ENCODE results near the gene SYT7. TPM values are rescaled to one million over a fixed set of nuclear protein-coding genes. Genes with fewer than 3 reads are reported as not detected.

Gene SYT7
- total and polyA plus RNA-seq, 9 donors: 0.24 to 4.9 (median 1.7) TPM

DNA sequence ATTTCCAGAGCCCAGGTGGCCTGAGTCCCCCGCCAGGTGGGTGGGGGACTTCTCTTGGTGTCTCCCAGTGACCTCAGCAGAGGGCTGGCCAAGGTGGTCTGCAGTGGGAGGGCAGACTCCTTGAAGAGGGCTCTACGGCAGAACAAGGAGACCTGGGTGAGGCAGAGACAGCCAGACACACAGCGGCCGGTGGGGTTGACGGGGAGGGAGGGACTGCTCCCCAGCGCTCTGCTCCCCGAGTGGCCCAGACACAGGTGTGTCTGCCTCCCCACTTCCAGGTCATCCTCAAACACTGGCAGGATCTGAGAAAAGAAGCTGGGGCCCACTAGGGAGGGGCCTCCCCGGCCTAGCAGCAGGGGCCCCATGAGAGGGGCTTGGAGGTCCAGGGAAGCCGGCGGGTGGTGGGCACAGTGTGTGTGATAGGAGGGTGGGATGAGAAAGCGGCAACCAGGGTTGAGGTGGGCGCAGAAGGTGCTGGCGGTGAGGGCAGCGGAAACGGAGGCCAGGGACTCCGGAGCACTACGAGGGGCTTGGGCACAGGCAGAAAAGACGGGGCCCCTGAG lies 30.1 kb downstream of the SYT7 start:
- Histone ChIP-seq H3K4me1 (ENCODE audit: insufficient read depth) (peaks cover 1% of the 10 kb centered on the region), H3K9me3 (no peaks in the 10 kb centered on the region), H3K4me3 (no peak overlapping the region), H3K27me3 (no peaks in the 10 kb centered on the region), H3K36me3 (no peaks in the 10 kb centered on the region), H3K27ac (no peak overlapping the region)
- intact Hi-C loops (cut with DNase I): no loop called here
- TF ChIP-seq EP300 (IDR thresholded peaks at IDR 0.05) (no peak), CTCF (IDR thresholded peaks at IDR 0.05) (no peak), POLR2A (IDR thresholded peaks at IDR 0.05) (no peak)
- WGBS, 3 donors: 90 to 92% (median 91%) methylated on average over 17 to 18 of the region's 18 CpGs
- DNase-seq: no peak

DNA sequence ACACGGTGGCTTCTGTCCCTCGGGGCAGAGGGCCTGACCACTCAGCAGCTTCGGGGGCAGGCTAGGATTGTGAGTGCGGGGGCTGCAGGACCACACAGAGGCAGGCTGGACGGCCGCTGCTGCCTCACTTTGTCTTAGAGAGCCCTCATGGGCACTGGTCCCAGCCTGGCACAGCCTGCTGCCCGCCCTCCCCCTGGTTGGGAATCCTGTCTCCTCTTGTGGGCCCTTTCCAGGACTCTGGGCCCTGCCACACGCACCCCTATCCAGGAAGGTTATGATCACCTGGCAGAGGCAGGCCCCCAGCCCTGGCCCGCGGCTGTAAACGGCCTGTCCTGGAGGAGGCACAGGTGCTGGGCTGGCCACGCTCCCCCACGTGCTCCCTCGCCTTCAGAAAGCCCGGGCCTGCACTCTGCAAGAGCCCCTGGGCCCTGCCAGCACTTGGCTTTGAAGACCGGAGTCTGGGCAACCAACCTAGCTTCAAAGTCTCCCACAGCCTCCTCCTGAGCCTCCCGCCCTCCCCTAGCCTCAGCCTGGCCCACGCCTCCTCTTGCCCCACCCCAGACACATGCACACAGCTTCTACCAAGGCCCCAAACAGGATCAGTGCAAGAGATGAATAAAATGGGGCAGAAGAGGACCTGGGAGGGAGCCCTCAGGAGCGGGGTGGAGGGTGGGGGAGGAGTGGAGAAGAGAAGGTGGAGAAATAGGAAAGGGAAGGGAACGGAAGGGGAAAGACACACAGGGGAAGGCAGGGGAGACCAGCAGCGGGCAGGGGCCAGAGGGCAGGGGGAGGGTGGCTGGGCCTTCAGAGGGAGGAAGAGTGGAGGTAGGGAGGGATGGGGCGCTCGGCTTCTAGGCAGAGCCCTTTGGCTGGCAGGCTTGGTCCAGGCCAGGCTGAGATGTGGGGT lies 31.0 kb downstream of the SYT7 start:
- no peak overlapping the region for H3K4me3 ChIP-seq
- no peaks in the 10 kb centered on the region for H3K4me1 ChIP-seq (ENCODE audit: insufficient read depth)
- no peaks in the 10 kb centered on the region for H3K36me3 ChIP-seq
- no peaks in the 10 kb centered on the region for H3K27me3 ChIP-seq
- intact Hi-C loops (cut with DNase I): loop anchor here in 1 of 4 donors (10.0 kb wide), 1 partner anchor 75 kb away; no protein-coding TSS in a partner anchor
- 74 to 81% (median 77%) methylated on average over 23 of the region's 23 CpGs for WGBS, 3 donors
- H3K27ac ChIP-seq: no peak overlapping the region
- H3K9me3 ChIP-seq: no peaks in the 10 kb centered on the region
- DNase-seq: no peak
- TF ChIP-seq POLR2A (IDR thresholded peaks at IDR 0.05): no peak
- TF ChIP-seq EP300 (IDR thresholded peaks at IDR 0.05): no peak
- TF ChIP-seq CTCF (IDR thresholded peaks at IDR 0.05): no peak

GRCh38 chr11:61549177-61549576 lies 31.7 kb downstream of the SYT7 start:
- intact Hi-C loops (cut with DNase I): loop anchor here in 1 of 4 donors (10.0 kb wide), 1 partner anchor 76 kb away; no protein-coding TSS in a partner anchor
- Histone ChIP-seq H3K27me3 (no peaks in the 10 kb centered on the region), H3K4me3 (no peak overlapping the region), H3K27ac (no peak overlapping the region), H3K9me3 (no peaks in the 10 kb centered on the region), H3K4me1 (ENCODE audit: insufficient read depth) (no peaks in the 10 kb centered on the region), H3K36me3 (no peaks in the 10 kb centered on the region)
- 75 to 79% (median 75%) methylated on average over 8 of the region's 8 CpGs for WGBS, 3 donors
- DNase-seq: no peak
- TF ChIP-seq EP300 (IDR thresholded peaks at IDR 0.05) (no peak), CTCF (IDR thresholded peaks at IDR 0.05) (no peak), POLR2A (IDR thresholded peaks at IDR 0.05) (no peak)

- Histone ChIP-seq H3K9me3 (no peaks in the 10 kb centered on the region), H3K4me1 (ENCODE audit: insufficient read depth) (no peaks in the 10 kb centered on the region), H3K27me3 (no peaks in the 10 kb centered on the region), H3K36me3 (no peaks in the 10 kb centered on the region), H3K27ac (no peak overlapping the region), H3K4me3 (no peak overlapping the region)
- TF ChIP-seq EP300 (IDR thresholded peaks at IDR 0.05) (no peak), POLR2A (IDR thresholded peaks at IDR 0.05) (no peak), CTCF (IDR thresholded peaks at IDR 0.05) (no peak)
- 64 to 73% (median 68%) methylated on average over 19 of the region's 19 CpGs for WGBS, 3 donors
- DNase-seq: no peak
- intact Hi-C loops (cut with DNase I): loop anchor here in 1 of 4 donors (10.0 kb wide), 1 partner anchor 78 kb away; no protein-coding TSS in a partner anchor
Observed at GRCh38 chr11:61547246-61547645, 33.6 kb downstream of the SYT7 start.
